A549 treated with Mapracorat at 1 μM for 4 hours (cell line): Measurements from ENCODE around the gene ADGRE1. TPM values are rescaled to one million over a fixed set of nuclear protein-coding genes. Genes with fewer than 3 reads are reported as not detected.

Experiments
- total RNA-seq: library from RNA; stranded (reverse); fragments of 200-300 nt; extraction: Qiagen RNA extraction; gene quantifications from 5 replicates; pipeline ENCODE4 v1.2.3, GENCODE V29; 2022

Gene ADGRE1, protein sequence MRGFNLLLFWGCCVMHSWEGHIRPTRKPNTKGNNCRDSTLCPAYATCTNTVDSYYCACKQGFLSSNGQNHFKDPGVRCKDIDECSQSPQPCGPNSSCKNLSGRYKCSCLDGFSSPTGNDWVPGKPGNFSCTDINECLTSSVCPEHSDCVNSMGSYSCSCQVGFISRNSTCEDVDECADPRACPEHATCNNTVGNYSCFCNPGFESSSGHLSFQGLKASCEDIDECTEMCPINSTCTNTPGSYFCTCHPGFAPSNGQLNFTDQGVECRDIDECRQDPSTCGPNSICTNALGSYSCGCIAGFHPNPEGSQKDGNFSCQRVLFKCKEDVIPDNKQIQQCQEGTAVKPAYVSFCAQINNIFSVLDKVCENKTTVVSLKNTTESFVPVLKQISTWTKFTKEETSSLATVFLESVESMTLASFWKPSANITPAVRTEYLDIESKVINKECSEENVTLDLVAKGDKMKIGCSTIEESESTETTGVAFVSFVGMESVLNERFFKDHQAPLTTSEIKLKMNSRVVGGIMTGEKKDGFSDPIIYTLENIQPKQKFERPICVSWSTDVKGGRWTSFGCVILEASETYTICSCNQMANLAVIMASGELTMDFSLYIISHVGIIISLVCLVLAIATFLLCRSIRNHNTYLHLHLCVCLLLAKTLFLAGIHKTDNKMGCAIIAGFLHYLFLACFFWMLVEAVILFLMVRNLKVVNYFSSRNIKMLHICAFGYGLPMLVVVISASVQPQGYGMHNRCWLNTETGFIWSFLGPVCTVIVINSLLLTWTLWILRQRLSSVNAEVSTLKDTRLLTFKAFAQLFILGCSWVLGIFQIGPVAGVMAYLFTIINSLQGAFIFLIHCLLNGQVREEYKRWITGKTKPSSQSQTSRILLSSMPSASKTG
- 4.2 to 5.9 TPM (median 4.7 TPM) in 5 replicates for total RNA-seq

DNA sequence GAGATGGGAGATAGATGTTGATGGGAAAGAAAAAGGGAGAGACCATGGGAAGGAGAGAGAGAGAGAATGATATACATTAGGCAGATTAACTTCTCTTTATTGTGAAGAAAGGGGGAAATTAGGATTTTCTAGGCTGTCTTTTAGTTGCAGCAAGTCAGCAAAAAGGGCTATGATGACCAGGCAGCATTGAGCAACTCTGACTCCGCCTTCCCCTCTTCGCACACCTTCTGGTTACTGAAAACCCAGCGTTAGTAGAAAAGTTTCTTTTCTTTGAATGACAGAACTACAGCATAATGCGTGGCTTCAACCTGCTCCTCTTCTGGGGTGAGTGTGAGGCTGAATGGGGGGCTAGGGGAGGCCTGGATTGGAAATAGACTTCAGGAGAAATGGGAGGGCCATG lies at the start of gene ADGRE1:
TSS of gene ADGRE1 (plus strand) at position 264 of the 400 bp plus-strand sequence. CDS start at position 294, 30 bp downstream.

Other genes starting within 250 kb of the ADGRE1 start
- gene TNFSF14, start 217.4 kb upstream of the ADGRE1 start, total RNA-seq = 0.06 to 0.14 TPM (median 0.10 TPM) in 4 of 5 replicates, not detected in the other
- gene C3, start 166.9 kb upstream of the ADGRE1 start, total RNA-seq = 40.6 to 52.1 TPM (median 49.5 TPM) in 5 replicates
- 30.2 to 47.5 TPM (median 43.2 TPM) in 5 replicates for gene GPR108, start 150.0 kb upstream of the ADGRE1 start, total RNA-seq
- gene TRIP10, start 147.9 kb upstream of the ADGRE1 start, total RNA-seq = 77.2 to 96.3 TPM (median 91.7 TPM) in 5 replicates
- 15.2 to 18.9 TPM (median 17.1 TPM) in 5 replicates for gene SH2D3A, start 120.1 kb upstream of the ADGRE1 start, total RNA-seq
- 6.1 to 7.9 TPM (median 7.2 TPM) in 5 replicates for gene VAV1, start 114.9 kb upstream of the ADGRE1 start, total RNA-seq
- not detected in 5 replicates for gene MBD3L2B, start 133.9 kb downstream of the ADGRE1 start, total RNA-seq
- not detected in 5 replicates for gene MBD3L5, start 143.0 kb downstream of the ADGRE1 start, total RNA-seq
- not detected in 5 replicates for gene MBD3L4, start 152.6 kb downstream of the ADGRE1 start, total RNA-seq
- not detected in 5 replicates for gene MBD3L2, start 161.7 kb downstream of the ADGRE1 start, total RNA-seq
- gene MBD3L3, start 171.1 kb downstream of the ADGRE1 start, total RNA-seq = not detected in 5 replicates
- 2.2 to 3.0 TPM (median 2.5 TPM) in 5 replicates for gene ZNF557, start 182.1 kb downstream of the ADGRE1 start, total RNA-seq